GM12892 (cell line): ENCODE results near the gene MELK.

ENCODE experiments used
- DNase-seq: peaks from one replicate; pipeline ENCODE4 v3.0.0; 2011; ENCODE audit not compliant: insufficient read length
- FAIRE-seq: peaks from 2 replicates; lab custom pipeline; 2011; peaks lifted over from hg19 to GRCh38; lab: Jason Lieb, UNC
- POLR2A ChIP-seq: IDR thresholded peaks from 2 replicates; pipeline ENCODE4 v1.6.1; 2011; ENCODE audit warnings: low read depth, low read length, control low read depth
- POLR2AphosphoS5 ChIP-seq: IDR thresholded peaks from 2 replicates; pipeline ENCODE4 v1.6.1; 2011; ENCODE audit warnings: low read depth, low read length, control low read depth
- TAF1 ChIP-seq: IDR thresholded peaks from 2 replicates; pipeline ENCODE4 v1.6.1; 2011; ENCODE audit warnings: low read depth, mild to moderate bottlenecking, control low read depth, low read length, borderline replicate concordance

MELK gene

GRCh38 chr9:36640771-36641381, 68.2 kb downstream of the MELK start:
- DNase-seq (no peak), FAIRE-seq (no peak)
- no peak for TF ChIP-seq POLR2A
- no peak for TF ChIP-seq TAF1
- no peak for TF ChIP-seq POLR2AphosphoS5

GRCh38 chr9:36642817-36643216, 70.1 kb downstream of the MELK start:
- no peak for TF ChIP-seq POLR2AphosphoS5
- no peak for TF ChIP-seq TAF1
- TF ChIP-seq POLR2A, result no peak
- no peak for FAIRE-seq
- DNase-seq, result no peak

DNA sequence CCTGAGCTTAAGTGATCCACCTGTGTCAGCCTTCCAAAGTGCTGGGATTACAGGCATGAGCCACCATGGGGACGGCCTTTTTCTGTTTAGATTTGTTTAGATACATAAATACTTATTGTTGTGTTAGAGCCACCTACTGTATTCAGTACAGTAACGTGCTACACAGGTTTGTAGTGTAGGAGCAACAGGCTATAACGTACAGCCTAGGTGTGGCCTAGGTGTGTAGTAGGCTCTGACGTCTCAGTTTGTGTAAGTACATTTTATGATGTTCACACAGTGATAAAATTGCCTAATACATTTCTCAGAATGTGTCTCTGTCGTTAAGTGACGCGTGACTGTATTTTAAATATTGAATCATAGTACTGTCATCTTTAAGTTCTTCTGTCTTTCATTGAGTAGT, 84.1 kb downstream of the MELK start:
- no peak for FAIRE-seq
- TF ChIP-seq POLR2A, result no peak
- no peak for TF ChIP-seq TAF1
- no peak for TF ChIP-seq POLR2AphosphoS5
- no peak for DNase-seq

GRCh38 chr9:36659500-36659899, 86.8 kb downstream of the MELK start:
- no peak for DNase-seq
- peak; percentile 40 for FAIRE-seq
- TF ChIP-seq POLR2AphosphoS5 (no peak), POLR2A (no peak), TAF1 (no peak)

DNA sequence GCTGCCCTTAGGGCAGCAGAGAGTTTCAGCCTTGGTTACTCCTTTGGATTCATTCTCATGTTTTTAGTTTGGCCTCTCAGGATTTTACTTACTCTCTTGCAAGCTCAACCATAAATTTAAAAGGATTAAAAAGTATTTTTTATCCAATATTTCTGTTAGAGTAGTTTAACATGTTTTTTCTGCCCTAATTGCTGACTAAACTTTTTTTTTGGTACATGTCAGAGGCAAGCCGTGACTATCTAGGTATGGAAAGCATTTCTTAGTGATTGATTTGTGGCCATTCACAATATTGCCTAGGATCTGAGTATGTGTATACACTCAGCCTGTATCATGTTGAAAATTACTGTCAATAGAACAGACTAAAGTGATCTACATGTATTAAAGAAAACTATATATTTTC, 92.1 kb downstream of the MELK start:
- no peak for TF ChIP-seq POLR2AphosphoS5
- TF ChIP-seq TAF1, result no peak
- TF ChIP-seq POLR2A, result no peak
- no peak for FAIRE-seq
- no peak for DNase-seq

- TF ChIP-seq POLR2AphosphoS5, result no peak
- TF ChIP-seq POLR2A, result no peak
- TF ChIP-seq TAF1, result no peak
- DNase-seq (no peak), FAIRE-seq (no peak)
Observed at GRCh38 chr9:36665387-36665786, 92.7 kb downstream of the MELK start.

DNA sequence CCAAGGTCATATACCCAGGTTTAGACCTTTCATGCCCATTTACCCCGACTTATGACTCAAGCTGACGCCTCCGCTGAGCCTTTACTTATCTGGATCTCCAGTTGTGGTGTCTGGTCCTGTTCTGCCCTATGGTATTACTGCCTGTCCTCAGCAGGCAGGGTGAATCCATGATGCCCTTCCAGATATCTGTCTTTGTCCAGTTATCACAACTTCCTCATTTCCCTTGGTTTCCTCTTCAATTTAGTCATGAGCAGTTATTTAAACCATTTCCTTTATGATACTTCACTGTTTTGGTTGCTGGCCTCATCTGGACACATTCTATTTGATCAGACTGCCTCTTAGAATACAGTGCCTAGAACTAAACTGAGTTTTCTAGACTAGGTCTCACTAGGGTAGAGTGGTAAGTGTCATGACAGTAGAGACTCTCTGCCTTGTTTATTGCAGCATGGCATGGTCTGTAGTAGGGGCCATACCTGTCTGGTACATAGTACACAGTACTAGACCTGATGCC, 93.3 kb downstream of the MELK start:
- TF ChIP-seq POLR2AphosphoS5 (no peak), POLR2A (no peak), TAF1 (no peak)
- DNase-seq, result no peak
- FAIRE-seq, result peak; percentile 92

GRCh38 chr9:36671561-36671960, 98.9 kb downstream of the MELK start:
- TF ChIP-seq TAF1 (no peak), POLR2A (no peak), POLR2AphosphoS5 (no peak)
- FAIRE-seq (no peak), DNase-seq (no peak)

DNA sequence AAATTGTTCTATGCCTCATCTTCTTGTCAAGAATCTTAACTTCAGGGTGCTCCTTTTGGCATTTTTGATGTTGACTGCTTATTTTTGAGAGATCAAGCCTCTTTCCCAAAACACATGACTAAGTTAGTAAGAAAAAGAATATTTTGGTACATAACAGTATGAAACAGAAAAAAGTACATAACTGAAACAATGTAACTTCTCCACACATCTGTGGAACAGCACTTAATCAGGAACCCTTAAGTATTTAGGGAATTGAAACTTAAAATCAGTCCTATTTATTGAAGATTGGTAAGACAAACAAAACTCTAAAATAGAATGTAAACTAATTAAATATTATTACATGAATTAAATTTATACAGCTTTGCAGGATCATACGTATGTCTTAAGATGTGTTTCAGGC, 103.4 kb downstream of the MELK start:
- FAIRE-seq (no peak), DNase-seq (no peak)
- TF ChIP-seq POLR2A, result no peak

DNA sequence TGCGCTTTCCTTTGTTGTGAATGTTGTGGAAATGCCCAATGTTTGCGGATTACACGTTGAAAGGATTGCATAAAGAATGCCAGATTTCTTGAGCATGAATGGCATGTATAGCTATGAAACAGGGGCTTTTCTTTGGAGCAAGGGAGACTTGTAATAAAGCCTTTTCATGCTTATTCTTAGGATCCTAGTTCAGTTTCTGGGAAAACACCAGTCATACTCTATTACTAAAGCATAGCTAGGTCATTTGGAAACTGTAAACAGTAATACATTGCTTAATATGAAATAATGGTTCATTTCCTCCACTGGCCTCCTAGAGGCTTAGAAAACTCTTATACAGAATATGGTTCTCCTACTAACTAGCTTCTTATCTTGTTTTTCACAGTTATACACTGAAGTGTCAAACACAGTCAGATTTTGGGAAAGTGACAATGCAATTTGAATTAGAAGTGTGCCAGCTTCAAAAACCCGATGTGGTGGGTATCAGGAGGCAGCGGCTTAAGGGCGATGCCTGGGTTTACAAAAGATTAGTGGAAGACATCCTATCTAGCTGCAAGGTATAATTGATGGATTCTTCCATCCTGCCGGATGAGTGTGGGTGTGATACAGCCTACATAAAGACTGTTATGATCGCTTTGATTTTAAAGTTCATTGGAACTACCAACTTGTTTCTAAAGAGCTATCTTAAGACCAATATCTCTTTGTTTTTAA, 104.2 kb downstream of the MELK start:
- no peak for TF ChIP-seq TAF1
- TF ChIP-seq POLR2A, result no peak
- no peak for TF ChIP-seq POLR2AphosphoS5
- FAIRE-seq (no peak), DNase-seq (no peak)

GRCh38 chr9:36677611-36678010, 104.9 kb downstream of the MELK start:
- FAIRE-seq, result no peak
- DNase-seq, result no peak
- TF ChIP-seq POLR2A (no peak), TAF1 (no peak), POLR2AphosphoS5 (no peak)

DNA sequence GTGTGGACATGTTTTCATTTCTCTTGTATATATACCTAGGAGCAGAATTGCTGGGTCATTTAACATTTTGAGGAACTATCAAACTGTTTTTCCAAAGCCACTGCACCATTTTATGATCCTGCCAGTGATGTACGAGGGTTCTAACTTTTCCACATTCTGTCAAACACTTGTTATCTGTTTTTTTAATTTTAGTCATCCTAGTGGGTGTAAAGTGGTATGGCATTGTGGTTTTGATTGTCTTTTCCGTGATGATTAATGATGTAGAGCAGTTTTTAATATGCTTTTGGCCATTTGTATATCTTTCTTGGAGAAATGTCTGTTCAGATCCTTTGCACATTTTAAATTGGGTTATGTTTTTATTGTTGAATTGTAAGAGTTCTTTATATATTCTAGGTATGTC, 107.0 kb downstream of the MELK start:
- no peak for TF ChIP-seq TAF1
- no peak for TF ChIP-seq POLR2AphosphoS5
- no peak for TF ChIP-seq POLR2A
- FAIRE-seq (no peak), DNase-seq (no peak)

- FAIRE-seq (no peak), DNase-seq (no peak)
- TF ChIP-seq POLR2A, result no peak
- no peak for TF ChIP-seq POLR2AphosphoS5
- no peak for TF ChIP-seq TAF1
Observed at GRCh38 chr9:36686471-36686870, 113.8 kb downstream of the MELK start.
